ENCODE data around the gene ALDH1L1.

Gene ALDH1L1

DNA sequence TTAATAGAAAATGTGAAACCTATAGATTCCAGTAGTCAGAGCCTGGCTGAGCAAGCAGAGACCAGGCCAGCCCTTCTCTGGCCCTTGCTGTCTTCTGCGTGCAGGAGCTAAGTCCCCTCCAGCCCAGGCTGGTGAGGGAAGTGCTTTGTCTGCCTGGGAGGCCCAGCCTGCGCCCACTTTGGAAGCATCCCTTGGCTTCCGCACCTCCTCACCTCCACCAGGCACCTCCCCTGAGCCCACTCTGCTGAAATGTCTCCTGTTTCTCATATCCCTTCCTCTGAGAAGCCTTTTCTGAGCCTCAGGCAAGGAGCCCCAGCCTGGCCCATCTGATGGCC is 45.3 kb downstream of the ALDH1L1 start:
- POLR2A ChIA-PET: no interaction called here
- TF ChIP-seq ZNF384 (IDR thresholded peaks at IDR 0.05): no peak
- no peak for TF ChIP-seq BHLHE40 (IDR thresholded peaks at IDR 0.05; ENCODE audit: borderline replicate concordance)
- no peak for TF ChIP-seq SP1 (IDR thresholded peaks at IDR 0.05)
- no peak for TF ChIP-seq CTBP1 (IDR thresholded peaks at IDR 0.05; ENCODE audit: borderline replicate concordance)
- TF ChIP-seq TARDBP (IDR thresholded peaks at IDR 0.05): no peak
- no peak for TF ChIP-seq LEF1 (IDR thresholded peaks at IDR 0.05; ENCODE audit: borderline replicate concordance)
- TF ChIP-seq FOXA1 (IDR thresholded peaks at IDR 0.05): no peak
- no peak for TF ChIP-seq NFRKB (IDR thresholded peaks at IDR 0.05)
- TF ChIP-seq ELF4 (IDR thresholded peaks at IDR 0.05): no peak
- TF ChIP-seq, protein P1, sequence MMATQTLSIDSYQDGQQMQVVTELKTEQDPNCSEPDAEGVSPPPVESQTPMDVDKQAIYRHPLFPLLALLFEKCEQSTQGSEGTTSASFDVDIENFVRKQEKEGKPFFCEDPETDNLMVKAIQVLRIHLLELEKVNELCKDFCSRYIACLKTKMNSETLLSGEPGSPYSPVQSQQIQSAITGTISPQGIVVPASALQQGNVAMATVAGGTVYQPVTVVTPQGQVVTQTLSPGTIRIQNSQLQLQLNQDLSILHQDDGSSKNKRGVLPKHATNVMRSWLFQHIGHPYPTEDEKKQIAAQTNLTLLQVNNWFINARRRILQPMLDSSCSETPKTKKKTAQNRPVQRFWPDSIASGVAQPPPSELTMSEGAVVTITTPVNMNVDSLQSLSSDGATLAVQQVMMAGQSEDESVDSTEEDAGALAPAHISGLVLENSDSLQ (IDR thresholded peaks at IDR 0.05): no peak
- CTCF ChIA-PET: interaction anchor here (1.3 kb wide), 1 partner anchor 10 kb away, joined by 3 read pairs; no protein-coding TSS in a partner anchor
- DNase-seq (ENCODE audit: extremely low spot score): no peak

DNA sequence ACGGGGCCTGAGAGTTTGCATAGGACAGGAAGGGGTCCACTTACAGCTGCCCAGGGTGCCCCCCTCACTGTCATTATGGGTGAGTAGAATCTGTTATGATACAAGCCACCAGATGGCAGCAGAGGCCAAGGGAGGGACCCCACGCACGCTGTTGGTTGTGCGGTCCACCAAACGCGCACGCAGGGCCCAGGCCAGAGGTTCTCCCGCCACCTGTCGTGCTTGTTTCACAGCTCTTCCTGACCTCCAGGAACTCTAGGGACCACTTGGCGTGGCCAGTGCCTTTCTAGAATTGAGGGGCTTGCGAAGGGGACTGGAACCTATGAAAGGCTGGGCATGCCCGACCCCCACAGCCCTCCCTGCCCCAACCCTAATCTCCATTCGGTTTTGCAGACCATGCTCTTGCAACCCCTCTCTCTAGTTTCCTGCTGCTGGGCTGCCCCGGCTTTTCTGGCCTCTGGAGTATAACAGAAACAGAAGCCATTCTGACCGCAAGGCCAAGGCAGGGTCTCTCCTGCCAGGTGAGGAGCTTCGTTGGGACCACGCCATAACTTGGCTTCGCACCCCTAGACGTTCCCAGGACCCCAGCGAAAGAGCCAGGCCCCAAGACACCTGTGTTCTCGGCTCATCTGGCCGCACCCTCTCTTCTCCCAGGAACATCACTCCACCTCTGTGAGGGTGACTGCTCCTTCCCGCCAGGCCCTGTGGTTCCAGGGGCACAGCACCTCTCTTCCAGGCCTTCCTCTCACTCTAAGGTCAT is 46.0 kb downstream of the ALDH1L1 start:
- POLR2A ChIA-PET: interaction anchor here (1.0 kb wide), 1 partner anchor 78 kb away, joined by 3 read pairs; no protein-coding TSS in a partner anchor
- CTCF ChIA-PET: interaction anchor here (0.7 to 1.7 kb wide), 8 partner anchors 9 to 205 kb away, joined by 3 to 6 read pairs (median 3); no protein-coding TSS in a partner anchor
- DNase-seq (ENCODE audit: extremely low spot score): peak; percentile 70
- TF ChIP-seq ARNT (IDR thresholded peaks at IDR 0.05): no peak
- TF ChIP-seq L3MBTL2 (conservative IDR thresholded peaks at IDR 0.05): peak; percentile 38; the same call in 1 of the 2 replicates
- no peak for TF ChIP-seq SUZ12 (IDR thresholded peaks at IDR 0.05)
- TF ChIP-seq LEF1 (IDR thresholded peaks at IDR 0.05; ENCODE audit: borderline replicate concordance): no peak
- no peak for TF ChIP-seq BHLHE40 (IDR thresholded peaks at IDR 0.05; ENCODE audit: borderline replicate concordance)

DNA sequence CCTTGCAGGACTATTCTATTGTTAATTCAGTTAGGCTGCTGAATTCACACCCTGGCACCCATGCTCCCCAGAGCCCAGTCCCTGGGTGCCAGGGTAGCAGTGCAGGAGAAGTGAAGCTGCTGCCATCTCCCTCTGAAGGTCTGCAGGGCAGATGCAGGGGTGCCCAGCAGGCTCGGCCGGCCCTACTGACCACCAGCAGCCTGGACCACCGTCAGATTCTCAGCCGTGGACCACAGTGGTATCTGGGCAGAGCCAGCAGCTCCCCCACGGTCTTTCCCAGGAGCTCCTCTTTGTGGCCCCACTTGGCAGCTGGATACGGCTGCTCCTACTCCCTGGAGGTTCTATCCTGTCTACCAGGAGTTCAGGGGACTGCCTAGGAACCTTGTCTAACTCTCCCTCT is 46.8 kb downstream of the ALDH1L1 start:
- no peak for TF ChIP-seq SUZ12 (IDR thresholded peaks at IDR 0.05)
- DNase-seq (ENCODE audit: extremely low spot score): no peak
- CTCF ChIA-PET: interaction anchor here (0.7 to 1.8 kb wide), 7 partner anchors 9 to 204 kb away, joined by 3 to 6 read pairs (median 4); no protein-coding TSS in a partner anchor
- POLR2A ChIA-PET: interaction anchor here (1.0 kb wide), 1 partner anchor 79 kb away, joined by 3 read pairs; no protein-coding TSS in a partner anchor

DNA sequence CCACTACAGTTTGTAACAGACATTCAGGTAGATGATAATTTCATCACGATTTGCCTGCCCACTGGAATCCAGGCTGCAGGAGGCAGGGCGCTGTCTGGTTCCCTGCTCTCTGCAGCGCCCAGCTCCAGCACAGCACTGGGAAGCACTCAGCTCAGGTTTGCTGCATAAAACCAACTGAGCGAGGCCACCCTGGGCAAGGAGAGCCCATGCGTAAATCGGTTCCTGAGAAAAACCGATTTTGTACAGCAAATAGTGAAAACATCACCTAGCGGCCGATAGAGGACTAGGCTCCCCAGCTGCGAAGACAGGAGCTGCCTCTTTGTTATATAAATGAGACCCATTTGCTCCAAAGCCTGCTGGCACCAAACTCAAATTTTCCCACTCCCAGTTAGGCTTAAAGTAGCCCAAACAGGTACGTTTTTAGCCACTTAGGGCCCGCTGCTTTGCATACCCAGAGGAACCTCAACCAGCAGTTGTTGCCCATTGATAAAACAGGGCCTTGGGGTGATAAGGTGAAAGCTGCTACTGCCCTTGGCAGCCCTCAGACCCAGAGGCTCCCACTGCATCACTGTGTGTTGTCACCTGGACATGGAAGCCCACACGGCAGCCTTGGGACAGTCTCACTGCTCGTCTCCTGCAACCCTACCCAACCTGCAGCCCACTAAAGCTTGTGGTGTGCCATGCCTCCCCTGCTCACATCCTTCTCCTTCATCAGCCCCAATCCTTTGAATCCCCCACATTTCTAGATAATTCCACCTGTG is 47.5 kb downstream of the ALDH1L1 start:
- POLR2A ChIA-PET: no interaction called here
- CTCF ChIA-PET: interaction anchor here (0.6 to 1.8 kb wide), 8 partner anchors 8 to 204 kb away, joined by 3 to 6 read pairs (median 4); no protein-coding TSS in a partner anchor
- no peak for TF ChIP-seq NFRKB (IDR thresholded peaks at IDR 0.05)
- TF ChIP-seq BHLHE40 (IDR thresholded peaks at IDR 0.05; ENCODE audit: borderline replicate concordance): no peak
- TF ChIP-seq FOXA1 (IDR thresholded peaks at IDR 0.05): no peak
- TF ChIP-seq, protein P1 (IDR thresholded peaks at IDR 0.05): no peak
- TF ChIP-seq SP1 (IDR thresholded peaks at IDR 0.05): no peak
- TF ChIP-seq LEF1 (IDR thresholded peaks at IDR 0.05; ENCODE audit: borderline replicate concordance): no peak
- no peak for TF ChIP-seq FOXK2 (IDR thresholded peaks at IDR 0.05)
- TF ChIP-seq HDGF (IDR thresholded peaks at IDR 0.05; ENCODE audit: borderline replicate concordance): no peak
- TF ChIP-seq FOXM1 (IDR thresholded peaks at IDR 0.05; ENCODE audit: borderline replicate concordance): no peak
- TF ChIP-seq ELF4 (IDR thresholded peaks at IDR 0.05): no peak
- no peak for DNase-seq (ENCODE audit: extremely low spot score)

DNA sequence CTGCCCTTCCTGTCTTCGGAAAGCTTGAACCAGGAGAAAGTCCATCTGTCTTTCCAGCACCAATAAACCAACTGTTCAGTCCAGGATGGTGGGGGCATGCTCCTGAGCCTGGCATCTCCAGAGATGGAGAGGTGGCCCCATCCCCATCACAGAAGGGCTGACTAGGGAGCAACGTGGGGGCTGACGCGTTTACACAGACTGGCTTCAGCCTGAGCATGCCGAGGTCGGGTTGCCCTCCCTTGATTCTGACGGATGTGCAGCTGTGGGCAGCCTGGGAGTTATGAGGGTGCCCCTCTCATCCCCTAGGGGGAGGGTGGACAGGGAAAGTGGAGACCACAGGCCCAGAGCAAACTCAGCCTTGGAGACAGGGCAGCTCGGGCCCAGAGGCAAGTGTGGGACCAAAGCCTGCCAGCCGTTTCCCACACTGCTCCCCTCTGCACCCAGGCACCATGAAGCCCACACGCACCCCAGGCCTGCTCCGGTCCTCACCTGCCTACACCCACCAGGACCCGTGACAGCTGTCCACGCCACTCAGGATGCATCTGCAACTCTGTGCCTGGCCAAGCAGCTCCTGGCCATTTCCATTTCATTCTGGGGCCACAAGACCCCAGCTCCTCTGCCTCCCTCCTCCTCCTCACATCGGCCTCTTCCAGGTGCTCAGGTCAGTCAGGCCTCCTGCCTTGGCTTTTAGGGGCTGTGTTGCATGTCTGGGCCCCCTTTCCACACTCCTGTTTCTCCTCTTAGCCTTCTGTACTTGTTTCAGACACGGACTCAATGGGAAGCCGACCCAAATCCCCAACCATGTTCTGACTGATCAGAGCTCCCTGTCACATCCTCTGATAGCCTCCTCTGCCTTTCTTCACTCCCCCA is 48.3 kb downstream of the ALDH1L1 start:
- POLR2A ChIA-PET: no interaction called here
- no peak for DNase-seq (ENCODE audit: extremely low spot score)
- no peak for TF ChIP-seq HDGF (IDR thresholded peaks at IDR 0.05; ENCODE audit: borderline replicate concordance)
- no peak for TF ChIP-seq FOXK2 (IDR thresholded peaks at IDR 0.05)
- no peak for TF ChIP-seq CTBP1 (IDR thresholded peaks at IDR 0.05; ENCODE audit: borderline replicate concordance)
- TF ChIP-seq FOXM1 (IDR thresholded peaks at IDR 0.05; ENCODE audit: borderline replicate concordance): no peak
- TF ChIP-seq, protein P1 (IDR thresholded peaks at IDR 0.05): no peak
- no peak for TF ChIP-seq ARNT (IDR thresholded peaks at IDR 0.05)
- TF ChIP-seq BHLHE40 (IDR thresholded peaks at IDR 0.05; ENCODE audit: borderline replicate concordance): no peak
- no peak for TF ChIP-seq FOXA1 (IDR thresholded peaks at IDR 0.05)
- TF ChIP-seq L3MBTL2 (conservative IDR thresholded peaks at IDR 0.05): no peak
- TF ChIP-seq TARDBP (IDR thresholded peaks at IDR 0.05): no peak
- TF ChIP-seq ELF4 (IDR thresholded peaks at IDR 0.05): no peak
- TF ChIP-seq SUZ12 (IDR thresholded peaks at IDR 0.05): no peak
- no peak for TF ChIP-seq NFRKB (IDR thresholded peaks at IDR 0.05)
- no peak for TF ChIP-seq SP1 (IDR thresholded peaks at IDR 0.05)
- no peak for TF ChIP-seq ZNF384 (IDR thresholded peaks at IDR 0.05)
- TF ChIP-seq LEF1 (IDR thresholded peaks at IDR 0.05; ENCODE audit: borderline replicate concordance): no peak
- CTCF ChIA-PET: interaction anchor here (0.6 to 1.8 kb wide), 4 partner anchors 14 to 80 kb away, joined by 3 to 4 read pairs (median 3); no protein-coding TSS in a partner anchor

All from HEK293T (cell line).